OCI-LY1 (cell line): ENCODE data around the gene LRRFIP1.

Experiments
- H2AFZ ChIP-seq: fragments of 200-600 bp; sonication (generic), shearing (Covaris generic); 2 replicates; pipeline ENCODE4 v1.6.0; 2014; ENCODE audit warnings: antibody characterized with exemption, mild to moderate bottlenecking, low read length
- H3F3A ChIP-seq: fragments of 200-600 bp; sonication (generic), shearing (Covaris generic); 2 replicates; pipeline ENCODE4 v1.6.0; 2014; ENCODE audit warnings: mild to moderate bottlenecking, antibody characterized with exemption, low read length, moderate library complexity; ENCODE audit not compliant: insufficient read depth
- H3K27ac ChIP-seq: fragments of 200-600 bp; sonication (generic); 2 replicates; pipeline ENCODE4 v1.5.1; 2014; ENCODE audit warnings: low read length, mixed run types, mild to moderate bottlenecking, low read depth; ENCODE audit not compliant: poor library complexity, severe bottlenecking
- H3K27me3 ChIP-seq: fragments of 200-600 bp; sonication (generic); 2 replicates; pipeline ENCODE4 v1.6.0; 2014; ENCODE audit warnings: antibody characterized with exemption, mild to moderate bottlenecking, low read length, moderate library complexity; ENCODE audit not compliant: insufficient read depth
- H3K36me3 ChIP-seq: fragments of 200-600 bp; sonication (generic); 2 replicates; pipeline ENCODE4 v1.6.1; 2014; ENCODE audit warnings: mild to moderate bottlenecking, antibody characterized with exemption, low read length, moderate library complexity, mixed read lengths; ENCODE audit not compliant: insufficient read depth
- H3K4me1 ChIP-seq: fragments of 200-600 bp; sonication (generic); 2 replicates; pipeline ENCODE4 v1.5.1; 2014; ENCODE audit warnings: mild to moderate bottlenecking, low read length, moderate library complexity; ENCODE audit not compliant: insufficient read depth, severe bottlenecking
- H3K4me2 ChIP-seq: fragments of 200-600 bp; sonication (generic), shearing (Covaris generic); 2 replicates; pipeline ENCODE4 v1.6.1; 2014; ENCODE audit warnings: low read length
- H3K4me3 ChIP-seq: fragments of 200-600 bp; sonication (generic); 2 replicates; pipeline ENCODE4 v1.5.1; 2014; ENCODE audit warnings: low read length, low read depth, mild to moderate bottlenecking, mixed read lengths; ENCODE audit not compliant: poor library complexity, severe bottlenecking
- H3K79me2 ChIP-seq: fragments of 200-600 bp; shearing (Covaris generic); 2 replicates; pipeline ENCODE4 v1.6.1; 2016; ENCODE audit warnings: mixed run types, low read length, mixed read lengths; ENCODE audit not compliant: insufficient read depth
- H3K9ac ChIP-seq: fragments of 200-600 bp; sonication (generic), shearing (Covaris generic); 2 replicates; pipeline ENCODE4 v1.6.1; 2014; ENCODE audit warnings: mild to moderate bottlenecking, low read length, mixed read lengths
- H3K9me2 ChIP-seq: fragments of 200-600 bp; sonication (generic), shearing (Covaris generic); 2 replicates; pipeline ENCODE4 v1.6.1; 2014; ENCODE audit warnings: low read depth, mild to moderate bottlenecking, low read length, mixed read lengths
- H3K9me3 ChIP-seq: fragments of 200-600 bp; shearing (Covaris generic); 2 replicates; pipeline ENCODE4 v1.6.1; 2014; ENCODE audit warnings: low read length, mixed read lengths
- H4K20me1 ChIP-seq: fragments of 200-600 bp; sonication (generic), shearing (Covaris generic); 2 replicates; pipeline ENCODE4 v1.6.0; 2016; ENCODE audit warnings: mild to moderate bottlenecking, low read length; ENCODE audit not compliant: insufficient read depth
- EZH2 ChIP-seq: fragments of 200-600 bp; sonication (generic), shearing (Covaris generic); IDR thresholded peaks from 2 replicates; pipeline ENCODE4 v1.8.0; 2017; ENCODE audit warnings: borderline replicate concordance, mixed run types, mild to moderate bottlenecking, antibody characterized with exemption, low read length, moderate library complexity, mixed read lengths
- TF ChIP-seq, protein P1 (sequence below): fragments of 200-600 bp; sonication (generic), shearing (Covaris generic); IDR thresholded peaks from 2 replicates; pipeline ENCODE4 v1.5.1; 2017; ENCODE audit warnings: mild to moderate bottlenecking, antibody characterized with exemption, low read length, moderate library complexity, mixed read lengths

The LRRFIP1 gene

GRCh38 chr2:237772513-237772912 lies 145.1 kb downstream of the LRRFIP1 start:
- no peaks in the 10 kb centered on the region for H3K4me1 ChIP-seq
- no peak overlapping the region for H2AFZ ChIP-seq
- no peaks in the 10 kb centered on the region for H3K27me3 ChIP-seq
- H3K9ac ChIP-seq: no peak overlapping the region
- no peak overlapping the region for H3K27ac ChIP-seq
- H3K4me2 ChIP-seq: no peak overlapping the region
- no peaks in the 10 kb centered on the region for H3K9me3 ChIP-seq
- no peak for TF ChIP-seq EZH2
- TF ChIP-seq, protein P1, sequence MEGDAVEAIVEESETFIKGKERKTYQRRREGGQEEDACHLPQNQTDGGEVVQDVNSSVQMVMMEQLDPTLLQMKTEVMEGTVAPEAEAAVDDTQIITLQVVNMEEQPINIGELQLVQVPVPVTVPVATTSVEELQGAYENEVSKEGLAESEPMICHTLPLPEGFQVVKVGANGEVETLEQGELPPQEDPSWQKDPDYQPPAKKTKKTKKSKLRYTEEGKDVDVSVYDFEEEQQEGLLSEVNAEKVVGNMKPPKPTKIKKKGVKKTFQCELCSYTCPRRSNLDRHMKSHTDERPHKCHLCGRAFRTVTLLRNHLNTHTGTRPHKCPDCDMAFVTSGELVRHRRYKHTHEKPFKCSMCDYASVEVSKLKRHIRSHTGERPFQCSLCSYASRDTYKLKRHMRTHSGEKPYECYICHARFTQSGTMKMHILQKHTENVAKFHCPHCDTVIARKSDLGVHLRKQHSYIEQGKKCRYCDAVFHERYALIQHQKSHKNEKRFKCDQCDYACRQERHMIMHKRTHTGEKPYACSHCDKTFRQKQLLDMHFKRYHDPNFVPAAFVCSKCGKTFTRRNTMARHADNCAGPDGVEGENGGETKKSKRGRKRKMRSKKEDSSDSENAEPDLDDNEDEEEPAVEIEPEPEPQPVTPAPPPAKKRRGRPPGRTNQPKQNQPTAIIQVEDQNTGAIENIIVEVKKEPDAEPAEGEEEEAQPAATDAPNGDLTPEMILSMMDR: no peak
- H3K36me3 ChIP-seq: peaks cover 47% of the 10 kb centered on the region
- H3F3A ChIP-seq: no peaks in the 10 kb centered on the region
- no peaks in the 10 kb centered on the region for H3K9me2 ChIP-seq
- no peaks in the 10 kb centered on the region for H3K79me2 ChIP-seq
- H4K20me1 ChIP-seq: no peaks in the 10 kb centered on the region
- no peak overlapping the region for H3K4me3 ChIP-seq

- Histone ChIP-seq H3K9me2 (no peaks in the 10 kb centered on the region), H3K4me1 (no peaks in the 10 kb centered on the region), H3K4me3 (no peak overlapping the region), H3K27ac (no peak overlapping the region), H3K36me3 (peaks cover 60% of the 10 kb centered on the region), H3K79me2 (no peaks in the 10 kb centered on the region), H3K9me3 (no peaks in the 10 kb centered on the region), H2AFZ (no peak overlapping the region), H3K9ac (no peak overlapping the region), H3K27me3 (no peaks in the 10 kb centered on the region), H4K20me1 (no peaks in the 10 kb centered on the region), H3F3A (no peaks in the 10 kb centered on the region), H3K4me2 (no peak overlapping the region)
- TF ChIP-seq EZH2: no peak
- TF ChIP-seq, protein P1: no peak
Observed at GRCh38 chr2:237773826-237774225, 146.4 kb downstream of the LRRFIP1 start.

DNA sequence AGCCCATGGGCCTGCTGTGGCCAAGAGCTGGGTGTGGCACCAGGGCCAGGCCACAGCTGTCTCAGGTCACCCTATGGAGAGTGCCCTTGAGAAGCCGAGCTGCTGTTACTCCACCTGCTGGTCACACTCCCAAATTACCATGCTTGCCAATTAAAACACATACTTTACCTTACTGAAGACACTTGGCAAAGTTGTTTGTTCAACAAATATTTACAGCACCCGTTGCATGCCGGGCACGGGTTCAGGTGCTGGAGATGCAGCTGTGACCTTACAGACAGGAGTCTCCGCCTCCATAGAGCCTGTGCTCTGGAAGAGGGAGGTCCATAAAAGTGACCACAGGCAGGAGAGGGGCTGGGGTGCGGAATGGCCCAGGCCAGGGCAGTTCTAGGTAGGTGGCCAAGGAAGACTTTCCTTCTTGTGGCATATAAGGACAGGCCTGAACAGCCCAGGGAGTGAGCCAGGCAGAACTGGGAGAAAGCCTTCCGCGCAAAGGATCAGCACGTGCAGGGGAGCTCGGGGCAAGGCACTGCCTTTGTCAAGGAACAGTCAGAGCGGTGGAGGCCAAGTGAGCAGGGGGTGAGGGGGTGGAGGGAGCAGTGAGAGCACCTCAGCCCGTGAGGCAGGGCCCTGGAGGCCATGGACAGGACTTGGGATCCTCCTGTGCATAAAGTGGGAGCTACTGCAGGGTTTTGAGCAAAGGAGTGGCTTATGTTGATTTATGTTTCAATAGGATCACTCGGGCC lies 147.6 kb downstream of the LRRFIP1 start:
- H3K4me2 ChIP-seq: no peak overlapping the region
- H3K27ac ChIP-seq: no peak overlapping the region
- no peak overlapping the region for H3K9ac ChIP-seq
- no peaks in the 10 kb centered on the region for H3K79me2 ChIP-seq
- H4K20me1 ChIP-seq: no peaks in the 10 kb centered on the region
- H3K4me1 ChIP-seq: no peaks in the 10 kb centered on the region
- no peaks in the 10 kb centered on the region for H3F3A ChIP-seq
- no peaks in the 10 kb centered on the region for H3K9me3 ChIP-seq
- no peaks in the 10 kb centered on the region for H3K9me2 ChIP-seq
- H3K4me3 ChIP-seq: no peak overlapping the region
- peaks cover 63% of the 10 kb centered on the region for H3K36me3 ChIP-seq
- TF ChIP-seq, protein P1: peak; percentile 81
- TF ChIP-seq EZH2: no peak
- no peaks in the 10 kb centered on the region for H3K27me3 ChIP-seq
- no peak overlapping the region for H2AFZ ChIP-seq
